GM12878 (cell line): Measurements from ENCODE around the gene SYNGAP1. TPM values are rescaled to one million over a fixed set of nuclear protein-coding genes. Genes with fewer than 3 reads are reported as not detected.

ENCODE experiments used
- ATAC-seq: fragments of 200-7000 bp; cut with Tn5 transposase; 3 replicates; pipeline ENCODE4 v1.9.1; 2020; ENCODE audit warnings: mild to moderate bottlenecking, moderate library complexity
- BruUV-seq: library from RNA; stranded (reverse); fragments of 400-500 nt; replicated peaks from 2 replicates; lab custom pipeline; 2021; lab: Mats Ljungman, UMichigan
- CTCF ChIA-PET: fragments of 300-600 bp; sonication (Branson Sonifier 250); formaldehyde crosslinking; extraction: SDS; loops from one replicate; lab custom pipeline; 2021; ENCODE audit warnings: inconsistent platforms; lab: Yijun Ruan, JAX
- POLR2A ChIA-PET: fragments of 350-600 bp; formaldehyde crosslinking; extraction: SDS; loops from one replicate; lab custom pipeline; 2021; ENCODE audit warnings: inconsistent platforms; lab: Charles Lee
- RAD21 ChIA-PET: fragments of 300-600 bp; sonication (Branson Sonifier 250); formaldehyde crosslinking; loops from one replicate; lab custom pipeline; 2023; ENCODE audit warnings: antibody characterized with exemption; ENCODE audit not compliant: unreplicated experiment; lab: Charles Lee
- SMC1A ChIA-PET: fragments of 300-600 bp; sonication (Branson Sonifier 250); formaldehyde crosslinking; loops from one replicate; lab custom pipeline; 2023; ENCODE audit not compliant: unreplicated experiment, uncharacterized antibody; lab: Charles Lee
- DNase-seq: peaks from one replicate; pipeline ENCODE4 v3.0.0-alpha.2; 2011; ENCODE audit warnings: low read depth, low spot score
- FAIRE-seq: peaks from 3 replicates; lab custom pipeline; 2011; peaks lifted over from hg19 to GRCh38; lab: Jason Lieb, UNC
- H2AFZ ChIP-seq: 2 replicates; pipeline ENCODE4 v1.6.0; 2011; ENCODE audit warnings: low read depth, low read length, control low read depth; ENCODE audit not compliant: control insufficient read depth
- H3K27ac ChIP-seq: 2 replicates; pipeline ENCODE4 v1.5.1; 2011; ENCODE audit warnings: control low read depth; ENCODE audit not compliant: control insufficient read depth, insufficient read depth
- H3K27me3 ChIP-seq, 2 experiments: replicated peaks in 1 of 2; 2 replicates each; pipeline versions ENCODE4 v1.6.0 to v1.6.1; 2011; ENCODE audit warnings: low read length in 1 of 2; ENCODE audit not compliant: control insufficient read depth in 2 of 2, insufficient read depth in 2 of 2
- H3K36me3 ChIP-seq, 2 experiments: 2 replicates each; pipeline ENCODE4 v1.5.1; 2011; ENCODE audit warnings: low read length in 1 of 2; ENCODE audit not compliant: control insufficient read depth in 2 of 2, insufficient read depth in 2 of 2
- H3K4me1 ChIP-seq: 2 replicates; pipeline ENCODE4 v1.6.1; 2011; ENCODE audit warnings: mild to moderate bottlenecking, low read length, moderate library complexity, mixed read lengths; ENCODE audit not compliant: control insufficient read depth, insufficient read depth
- H3K4me2 ChIP-seq: 2 replicates; pipeline ENCODE4 v1.6.0; 2011; ENCODE audit warnings: control low read depth; ENCODE audit not compliant: control insufficient read depth, insufficient read depth
- H3K4me3 ChIP-seq: fragments of 200-600 bp; sonication (generic); 2 replicates; pipeline ENCODE4 v1.5.1; 2016
- H3K79me2 ChIP-seq: 2 replicates; pipeline ENCODE4 v1.6.0; 2011; ENCODE audit warnings: low read length; ENCODE audit not compliant: control insufficient read depth, insufficient read depth
- H3K9ac ChIP-seq: 2 replicates; pipeline ENCODE4 v1.8.0; 2011; ENCODE audit warnings: low read length, control low read depth, mixed read lengths; ENCODE audit not compliant: control insufficient read depth, insufficient read depth
- H3K9me3 ChIP-seq: replicated peaks from 3 replicates; pipeline ENCODE4 v1.5.1; 2011; ENCODE audit warnings: mild to moderate bottlenecking, low read length; ENCODE audit not compliant: control insufficient read depth, insufficient read depth
- H4K20me1 ChIP-seq: 2 replicates; pipeline ENCODE4 v1.6.0; 2011; ENCODE audit not compliant: control insufficient read depth, insufficient read depth
- ASH2L ChIP-seq: fragments of 300-600, 200-600 bp; sonication (generic); IDR thresholded peaks from 2 replicates; pipeline ENCODE4 v1.6.1; 2017; ENCODE audit warnings: low read depth, mild to moderate bottlenecking, borderline replicate concordance
- IRF4 ChIP-seq: IDR thresholded peaks from 2 replicates; pipeline ENCODE4 v1.6.1; 2011; ENCODE audit warnings: low read depth, low read length
- RCOR1 ChIP-seq: conservative IDR thresholded peaks from 2 replicates; pipeline ENCODE4 v1.6.1; 2012; ENCODE audit warnings: low read depth, low read length, improper control_type of control experiment
- SPI1 ChIP-seq: IDR thresholded peaks from 2 replicates; pipeline ENCODE4 v1.6.1; 2011; ENCODE audit warnings: low read depth, mild to moderate bottlenecking, low read length, moderate library complexity, borderline replicate concordance; ENCODE audit not compliant: insufficient read depth
- SREBF2 ChIP-seq: IDR thresholded peaks from 2 replicates; pipeline ENCODE4 v1.6.1; 2012; ENCODE audit warnings: mild to moderate bottlenecking, low read length
- TARDBP ChIP-seq: IDR thresholded peaks from 2 replicates; pipeline ENCODE4 v1.6.1; 2016; ENCODE audit warnings: borderline replicate concordance
- YY1 ChIP-seq: IDR thresholded peaks from 2 replicates; pipeline ENCODE4 v1.6.1; 2011; ENCODE audit warnings: low read depth, mild to moderate bottlenecking, low read length
- whole genome bisulfite sequencing: methylation state at CpG from one replicate; pipeline ENCODE4 v1.1.6; 2016; ENCODE audit warnings: low lambda C conversion rate; ENCODE audit not compliant: insufficient replicate concordance, insufficient coverage; ENCODE audit errors: missing lambda C conversion rate; 5-methylcytosine and 5-hydroxymethylcytosine counted together
- in situ Hi-C: fragments of 300-500 bp; cut with MboI; formaldehyde crosslinking; loops from 9 replicates; pipeline ENCODE4 v1.14.3; 2018; ENCODE audit warnings: mixed read lengths
- intact Hi-C: fragments of 100-400 bp; cut with micrococcal nuclease; formaldehyde crosslinking; loops from one replicate; pipeline ENCODE4 v1.14.2; 2022; ENCODE audit not compliant: unreplicated experiment
- polyA plus RNA-seq, 11 experiments: library from polyadenylated mRNA; depleted of rRNA in 4 of 11; unstranded in 6 of 11; stranded (reverse) in 5 of 11; fragments of >200 nt; fragmentation: Nextera tagmentation in 4 of 11; fragmentation: Illumina TruSeq in 1 of 11; extraction: Ambion mirVana in 4 of 11; extraction: Trizol in 1 of 11; gene quantifications; 1 replicate in 1 of 11; 2 replicates in 10 of 11; pipeline versions ENCODE4 v1.2.1 to v1.2.3, GENCODE V29; 2011 to 2016; ENCODE audit warnings: inconsistent platforms in 2 of 11, missing spikeins in 2 of 11, low read depth in 1 of 11
- total RNA-seq, 4 experiments: library from RNA; depleted of rRNA in 3 of 4; stranded (reverse); fragments of >200 nt in 3 of 4; fragmentation: Illumina TruSeq in 1 of 4; extraction: Trizol in 1 of 4; gene quantifications; 2 replicates each; pipeline versions ENCODE4 v1.2.1 to v1.2.3, GENCODE V29; 2013 to 2021

The SYNGAP1 gene
- total and polyA plus RNA-seq, 10 of the 15 experiments (the other 5 are each of a cell fraction or from before 2014, with no cell fraction given) = 0.05 to 9.2 (median 1.2) TPM

GRCh38 chr6:33439956-33440648, 20.2 kb downstream of the SYNGAP1 start:
- 61% methylated on average over 8 of the region's 9 CpGs for WGBS
- DNase-seq (no peak), FAIRE-seq (no peak), ATAC-seq (no peak)
- Histone ChIP-seq H3K9me3 (no peaks in the 10 kb centered on the region), H3K27ac (no peak overlapping the region), H2AFZ (no peak overlapping the region), H3K9ac (no peak overlapping the region), H3K4me2 (no peak overlapping the region), H3K36me3 (peaks cover 2 to 5% of the 10 kb centered on the region in 2 experiments; a peak in 3 of 4 replicates), H3K27me3 (no peaks in the 10 kb centered on the region), H3K79me2 (no peaks in the 10 kb centered on the region), H3K4me1 (no peaks in the 10 kb centered on the region), H3K4me3 (no peak overlapping the region), H4K20me1 (no peaks in the 10 kb centered on the region; the same call in 1 of the 2 replicates)
- ChIA-PET RAD21 (no interaction called here), CTCF (interaction anchor here (1.0 to 1.1 kb wide), 5 partner anchors 10 to 68 kb away, joined by 3 to 4 read pairs (median 3); partner anchors contain the start of gene ZBTB9), SMC1A (no interaction called here), POLR2A (no interaction called here)
- intact Hi-C loops (no loop called here), in situ Hi-C loops (no loop called here)
- BruUV-seq = no TSS peak
- TF ChIP-seq YY1 (no peak), TARDBP (no peak), RCOR1 (no peak), SPI1 (no peak), SREBF2 (no peak), ASH2L (no peak), IRF4 (no peak)
